Fibroblast of skin of right quadriceps (primary cell): ENCODE measurements around the gene CR1.
"Not testable (repeated sequence)": the region's sequence is repeated elsewhere in the genome, so short reads cannot be mapped to it uniquely, and the experiment has no call there.

Experiments
- DNase-seq: peaks from one replicate; pipeline ENCODE4 v3.0.0-alpha.2; 2013

CR1 gene

DNA sequence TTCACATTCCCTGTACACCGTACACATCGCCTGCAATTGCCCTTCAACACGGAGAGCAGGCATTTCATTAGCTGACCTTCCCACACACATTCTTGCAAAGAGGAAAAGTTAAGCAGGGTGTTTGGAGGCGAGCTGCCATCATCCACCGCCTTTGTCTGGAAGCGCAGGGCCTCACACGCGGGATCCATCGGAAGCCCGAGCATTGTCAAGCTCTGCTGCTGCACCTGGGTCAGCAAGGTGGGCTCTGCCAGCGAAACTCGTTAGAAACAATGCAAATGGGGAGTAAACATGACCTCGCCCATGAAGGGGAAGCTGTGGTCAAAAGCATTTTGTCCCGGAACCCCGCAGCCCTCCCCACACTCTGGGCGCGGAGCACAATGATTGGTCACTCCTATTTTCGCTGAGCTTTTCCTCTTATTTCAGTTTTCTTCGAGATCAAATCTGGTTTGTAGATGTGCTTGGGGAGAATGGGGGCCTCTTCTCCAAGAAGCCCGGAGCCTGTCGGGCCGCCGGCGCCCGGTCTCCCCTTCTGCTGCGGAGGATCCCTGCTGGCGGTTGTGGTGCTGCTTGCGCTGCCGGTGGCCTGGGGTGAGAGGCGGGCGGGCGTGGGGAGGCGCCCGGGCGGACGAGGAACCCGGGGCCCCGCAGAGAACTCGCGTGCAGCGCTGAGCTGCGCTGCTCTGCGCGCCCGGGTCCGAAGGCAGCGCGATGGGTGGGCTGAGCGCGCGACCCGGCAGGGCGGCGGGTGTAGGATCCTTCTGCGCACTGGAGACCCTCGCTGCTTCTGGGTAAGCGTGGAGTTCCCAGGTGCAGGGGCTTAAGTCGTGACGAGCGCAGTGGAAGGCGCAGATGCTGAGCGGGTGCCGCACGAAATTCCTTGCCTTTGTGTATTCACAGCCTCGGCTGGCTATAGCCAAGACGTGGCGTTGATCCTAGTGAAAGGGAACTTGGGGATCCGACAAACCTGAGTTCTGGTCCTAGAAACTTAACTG is at the start of gene CR1:
Gene CR1 (plus strand): TSS at position 357 of the 992 bp plus-strand sequence. CDS start 111 bp downstream, at position 468.
- peak; percentile 1 for DNase-seq

DNA sequence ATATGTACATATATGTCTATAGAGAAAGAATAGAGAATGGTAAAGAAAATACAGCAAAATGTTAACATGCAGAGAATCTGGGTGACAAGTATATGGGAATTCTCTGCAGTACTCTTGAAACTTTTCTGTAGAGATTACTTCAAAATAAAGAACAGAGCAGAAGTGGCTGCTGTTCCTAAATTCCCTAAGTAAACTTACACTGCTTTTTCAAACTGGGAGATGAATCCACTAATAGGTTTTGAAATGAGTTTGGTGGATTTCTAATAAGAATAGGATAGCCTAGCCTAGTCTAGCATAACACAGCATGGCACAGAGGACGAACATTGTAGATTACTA is 42.3 kb upstream of the CR1 start:
- no peak for DNase-seq

- DNase-seq = no peak
Measured at GRCh38 chr1:207454046-207454964, 41.7 kb upstream of the CR1 start, which contains the start of gene CR2. TSS of gene CR2 (plus strand) at chr1:207454328. CDS start at chr1:207454419, 91 bp downstream.

GRCh38 chr1:207455183-207455754 is 40.7 kb upstream of the CR1 start:
- no peak for DNase-seq

GRCh38 chr1:207458414-207458813 is 37.5 kb upstream of the CR1 start:
- no peak for DNase-seq

- DNase-seq = no peak
Measured at GRCh38 chr1:207459008-207459407, 36.9 kb upstream of the CR1 start.

- DNase-seq = no peak
Measured at GRCh38 chr1:207461649-207462048, 34.3 kb upstream of the CR1 start.

- no peak for DNase-seq
Measured at GRCh38 chr1:207462535-207462934, 33.4 kb upstream of the CR1 start.

GRCh38 chr1:207463021-207463420 is 32.9 kb upstream of the CR1 start:
- peak; percentile 47 for DNase-seq

GRCh38 chr1:207463571-207463970 is 32.4 kb upstream of the CR1 start:
- DNase-seq = no peak

DNA sequence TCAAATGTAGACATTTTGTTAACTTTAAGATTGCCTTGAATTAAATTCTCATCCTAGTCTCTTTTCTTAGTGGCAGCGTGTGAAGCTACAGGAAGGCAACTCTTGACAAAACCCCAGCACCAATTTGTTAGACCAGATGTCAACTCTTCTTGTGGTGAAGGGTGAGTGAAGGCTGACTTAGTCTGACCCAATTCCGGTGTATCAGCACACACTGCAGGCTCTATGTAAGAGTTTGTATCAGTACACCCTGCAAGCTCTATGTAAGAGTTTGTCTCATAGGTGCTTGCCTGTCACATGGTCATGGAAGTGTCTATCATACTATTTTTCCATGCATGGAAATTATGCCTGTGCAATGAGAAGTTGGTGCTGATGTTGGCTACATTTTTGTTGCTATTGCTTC is 25.0 kb upstream of the CR1 start:
- DNase-seq = no peak

GRCh38 chr1:207474210-207474609 is 21.7 kb upstream of the CR1 start:
- no peak for DNase-seq

- DNase-seq = no peak
Measured at GRCh38 chr1:207486198-207486597, 9.8 kb upstream of the CR1 start.

DNA sequence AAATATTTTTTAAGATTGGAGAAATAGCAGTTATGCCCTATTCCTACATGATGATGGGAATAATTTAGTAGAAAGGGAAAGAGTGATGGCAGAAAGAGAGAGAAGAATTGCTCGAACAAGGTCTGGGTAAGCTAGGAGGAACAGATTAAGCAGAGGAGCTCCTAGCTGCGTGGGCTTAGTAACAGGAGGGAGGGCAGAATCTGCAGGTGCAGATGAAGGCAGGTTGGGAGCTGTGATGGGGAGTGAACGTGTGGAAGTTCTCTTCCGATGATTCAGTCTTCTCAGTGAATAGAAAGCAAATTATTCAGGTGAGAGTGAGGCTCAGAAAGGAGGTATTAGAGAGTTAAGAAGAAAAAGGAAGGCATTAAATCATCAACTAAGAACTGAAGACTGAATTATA is 8.3 kb upstream of the CR1 start:
- no peak for DNase-seq

GRCh38 chr1:207493212-207493611 is 2.7 kb upstream of the CR1 start:
- DNase-seq = no peak

- DNase-seq = no peak
Measured at GRCh38 chr1:207494171-207494570, 1.8 kb upstream of the CR1 start.

DNA sequence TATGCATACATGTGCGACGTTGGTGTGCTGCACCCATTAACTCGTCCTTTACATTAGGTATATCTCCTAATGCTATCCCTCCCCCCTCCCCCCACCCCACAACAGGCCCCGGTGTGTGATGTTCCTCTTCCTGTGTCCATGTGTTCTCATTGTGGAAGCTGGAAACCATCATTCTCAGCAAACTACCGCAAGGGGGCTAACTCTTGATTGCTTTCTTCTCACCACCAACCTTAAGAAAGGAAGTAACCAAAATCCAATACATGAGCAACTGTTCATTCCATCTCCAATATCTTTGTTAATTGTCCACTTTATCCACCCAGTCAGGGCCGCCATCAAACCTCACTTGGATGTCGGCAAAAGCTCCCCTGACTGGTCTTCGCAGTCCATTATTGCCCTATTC is 676 bp upstream of the CR1 start:
- not testable (repeated sequence) for DNase-seq

GRCh38 chr1:207497941-207498340 is 2.0 kb downstream of the CR1 start:
- no peak for DNase-seq

DNA sequence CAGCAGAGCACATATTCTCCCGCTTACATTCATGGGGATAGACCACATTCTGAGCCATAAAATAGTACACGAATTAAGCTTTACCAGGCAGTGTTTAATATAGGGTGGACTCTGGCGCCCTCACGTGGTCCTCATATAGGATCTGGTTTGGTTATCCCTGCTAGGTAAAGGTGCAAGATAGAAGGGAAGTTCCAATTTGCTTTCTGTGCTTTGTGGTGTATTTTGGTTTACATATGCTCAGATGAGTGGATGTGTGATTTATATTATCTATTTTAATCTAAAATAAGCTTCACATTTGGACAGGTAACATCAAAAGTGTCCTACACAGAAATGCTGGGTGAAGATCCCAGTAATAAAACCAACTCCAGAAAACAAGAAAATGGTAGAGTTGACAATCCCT is 3.6 kb downstream of the CR1 start:
- peak; percentile 61 for DNase-seq

DNA sequence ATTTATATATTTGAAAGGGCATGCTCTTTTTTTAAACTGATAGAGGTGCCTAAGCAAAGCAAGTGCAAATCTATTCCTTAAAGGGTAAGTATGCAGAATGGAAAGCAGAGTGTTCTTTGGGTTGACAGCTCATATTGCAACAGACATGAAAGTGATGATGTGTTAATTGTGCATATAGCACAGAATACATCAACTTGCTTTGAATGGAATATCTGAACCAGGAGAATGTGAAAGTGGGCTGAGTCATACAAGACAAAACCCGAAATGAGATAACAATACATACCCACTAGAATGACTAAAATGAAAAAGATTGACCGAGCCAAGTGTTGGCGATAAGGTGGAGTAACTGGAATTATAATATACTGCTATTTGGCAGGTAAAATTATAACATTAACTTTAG is 4.3 kb downstream of the CR1 start:
- DNase-seq = no peak

GRCh38 chr1:207501071-207501470 is 5.1 kb downstream of the CR1 start:
- DNase-seq = no peak

- DNase-seq = no peak
Measured at GRCh38 chr1:207502726-207503125, 6.8 kb downstream of the CR1 start.

- no peak for DNase-seq
Measured at GRCh38 chr1:207503950-207504349, 8.0 kb downstream of the CR1 start.
